Activated CD4-positive, alpha-beta T cell treated with anti-CD3 and anti-CD28 coated beads, Interleukin-2, amount 50 U/mL, for 16 hours (primary cell): Measurements from ENCODE around the gene PPIP5K2.

Experiments used
- DNase-seq: peaks from one replicate; pipeline ENCODE4 v3.0.0-alpha.2; 2020

PPIP5K2 gene

DNA sequence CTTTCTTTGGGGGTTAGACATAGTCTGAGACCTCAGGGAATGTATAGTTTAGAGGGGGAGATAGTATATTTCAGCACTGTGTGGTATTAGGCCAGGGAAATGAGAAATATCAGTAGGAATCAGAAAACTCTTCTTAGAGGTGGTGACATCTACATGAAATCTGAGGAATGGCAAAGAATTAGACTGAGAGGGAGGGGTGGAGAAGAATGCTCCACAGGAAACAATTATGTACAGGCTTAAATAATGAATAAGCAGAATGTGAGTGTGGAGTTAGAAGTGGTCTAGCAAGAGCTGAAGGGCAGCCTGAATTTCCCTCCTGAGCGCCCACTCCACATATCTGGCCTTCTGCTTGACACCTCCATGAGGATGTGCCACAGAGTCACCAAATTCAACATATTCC, 134.8 kb downstream of the PPIP5K2 start:
- no peak for DNase-seq

DNA sequence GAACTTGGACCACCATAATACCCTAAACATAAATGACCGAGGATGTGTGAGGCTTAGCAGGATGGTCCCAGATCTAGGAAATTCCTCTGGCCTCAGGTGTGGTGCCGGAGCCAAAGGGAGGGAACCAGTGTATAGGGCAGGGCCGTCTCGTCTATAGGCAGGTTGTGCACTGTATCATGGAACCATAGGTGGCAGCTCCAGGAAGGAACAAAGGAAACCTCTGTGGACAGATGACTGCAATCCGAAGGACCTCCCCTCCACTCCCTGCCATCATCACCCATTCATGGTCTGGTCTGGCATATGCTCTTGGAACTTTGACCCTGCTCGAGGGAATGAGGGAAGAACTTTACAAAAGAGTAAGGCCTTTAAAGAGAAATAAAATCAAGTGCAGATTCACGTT, 135.6 kb downstream of the PPIP5K2 start:
- no peak for DNase-seq

DNA sequence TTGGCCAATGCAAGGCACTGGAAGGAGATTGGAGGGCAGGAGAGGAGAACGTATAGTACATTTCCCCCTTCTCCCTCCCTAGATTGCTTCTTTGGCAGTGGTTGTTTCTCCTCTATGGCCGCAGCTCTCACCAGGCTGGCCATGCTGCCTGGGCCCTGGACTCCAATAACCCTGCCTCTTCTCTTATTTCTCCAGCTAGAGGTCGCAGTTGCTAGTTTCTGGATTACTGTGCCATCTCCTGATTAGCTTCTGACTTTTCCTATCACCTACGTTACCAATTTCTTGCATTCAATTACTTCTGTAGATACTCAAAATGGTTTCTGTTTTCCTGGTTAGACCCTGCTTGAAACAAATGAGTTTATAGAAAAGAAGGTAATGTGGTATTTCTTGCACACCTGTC, 136.1 kb downstream of the PPIP5K2 start:
- DNase-seq = no peak

DNA sequence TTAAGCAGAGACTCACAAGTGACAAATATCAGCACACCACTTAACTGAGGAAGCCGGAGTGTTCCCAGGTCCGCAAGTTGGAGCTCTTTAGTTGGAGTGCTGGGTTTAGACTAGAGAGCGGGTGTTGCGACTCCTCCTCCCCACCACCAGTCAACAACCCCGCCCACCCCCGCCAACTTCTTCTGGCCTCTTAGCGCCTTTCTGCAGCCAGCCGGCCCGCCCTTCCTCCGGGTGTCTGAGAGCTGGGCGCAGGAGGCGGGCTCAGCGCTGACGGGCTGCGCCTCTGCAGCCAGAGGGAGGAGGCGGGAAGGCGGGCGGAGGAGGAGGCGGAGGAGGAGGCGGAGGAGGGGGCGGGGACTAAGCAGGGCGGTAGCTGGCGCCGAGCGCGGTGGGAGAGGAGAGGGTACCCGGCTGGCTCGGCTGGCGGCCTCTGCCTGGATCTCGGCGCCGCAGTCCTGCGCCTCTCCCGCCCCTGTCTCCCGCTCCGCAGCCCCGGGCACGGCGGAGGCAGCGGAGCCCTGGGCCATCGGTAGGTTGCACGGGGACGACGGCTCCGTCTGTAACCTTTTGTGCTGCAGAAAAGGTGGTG, 138.4 kb downstream of the PPIP5K2 start, which contains the start of gene MACIR:
Gene MACIR, plus strand, starts transcription at position 396 of the 589 bp plus-strand sequence. CDS start 17,157 bp downstream, outside the sequence.
- peak; percentile 98 for DNase-seq

DNA sequence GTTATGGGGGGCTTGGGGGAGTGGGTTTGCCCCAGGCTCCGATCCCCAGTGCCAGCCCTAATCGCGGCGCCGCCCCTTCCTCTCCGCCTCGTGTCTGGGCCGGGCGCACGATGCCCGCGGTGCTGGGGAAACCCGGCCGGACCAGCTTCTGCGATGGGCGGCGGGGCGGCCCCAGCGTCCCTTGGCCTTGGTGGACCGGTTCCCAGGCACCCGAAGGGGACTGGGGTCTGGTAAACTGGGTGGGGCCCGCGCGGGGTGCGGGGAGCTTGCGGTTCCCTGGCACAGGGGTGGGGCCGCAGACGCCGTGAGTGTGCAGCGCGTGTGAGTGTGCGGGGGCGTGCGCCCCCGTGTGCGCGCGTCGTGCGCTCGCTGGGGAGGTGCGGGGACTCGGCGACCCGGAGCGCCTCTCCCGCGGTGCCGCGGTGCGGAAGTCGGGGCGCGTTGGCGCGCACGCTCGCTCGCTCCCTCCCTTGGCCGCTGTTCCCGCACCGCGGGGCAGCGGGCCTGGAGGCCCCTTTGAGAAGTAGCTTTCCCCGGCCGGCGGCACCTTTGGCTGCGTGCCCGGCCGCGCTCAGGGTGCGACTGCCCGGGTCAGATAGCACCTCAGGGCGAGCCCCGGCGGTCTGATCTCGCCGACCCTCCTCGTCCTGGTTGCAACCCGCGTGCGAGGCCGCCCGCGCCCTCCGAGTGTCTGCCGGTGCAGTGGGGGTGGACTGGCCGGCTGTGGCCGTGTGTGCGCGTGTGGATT, 139.0 kb downstream of the PPIP5K2 start:
- peak; percentile 64 for DNase-seq

DNA sequence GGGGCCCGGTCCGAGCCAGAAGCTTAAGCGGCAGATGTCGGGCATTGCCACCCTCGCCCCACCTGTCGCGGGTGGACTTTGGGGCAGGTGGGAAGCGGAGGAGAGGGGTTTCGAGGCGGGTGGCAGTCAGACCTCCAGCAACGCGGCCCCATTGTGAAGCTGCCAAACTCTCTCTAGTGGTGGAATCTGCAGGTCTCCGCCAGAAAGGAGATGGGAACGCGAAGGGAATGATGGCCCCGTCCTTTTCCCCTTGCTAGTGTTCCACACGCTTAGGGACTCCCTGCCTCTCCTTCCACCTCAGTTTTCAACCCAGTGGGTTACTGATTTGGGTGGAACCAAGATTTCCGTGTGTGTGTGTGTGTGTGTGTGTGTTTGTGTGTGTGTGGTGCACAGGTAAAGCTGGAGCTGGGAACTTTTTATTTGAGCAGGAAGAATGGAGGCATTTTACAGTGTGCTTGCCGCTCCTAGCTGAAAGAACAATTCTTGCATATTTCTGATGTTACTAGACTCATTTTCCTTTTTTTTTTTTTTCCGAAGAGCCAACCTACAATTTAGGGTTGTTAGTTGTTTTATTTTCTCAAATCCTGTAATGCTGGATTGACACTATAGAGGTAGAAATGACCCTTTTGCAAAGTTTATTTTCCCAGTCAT, 139.7 kb downstream of the PPIP5K2 start:
- peak; percentile 14 for DNase-seq

DNA sequence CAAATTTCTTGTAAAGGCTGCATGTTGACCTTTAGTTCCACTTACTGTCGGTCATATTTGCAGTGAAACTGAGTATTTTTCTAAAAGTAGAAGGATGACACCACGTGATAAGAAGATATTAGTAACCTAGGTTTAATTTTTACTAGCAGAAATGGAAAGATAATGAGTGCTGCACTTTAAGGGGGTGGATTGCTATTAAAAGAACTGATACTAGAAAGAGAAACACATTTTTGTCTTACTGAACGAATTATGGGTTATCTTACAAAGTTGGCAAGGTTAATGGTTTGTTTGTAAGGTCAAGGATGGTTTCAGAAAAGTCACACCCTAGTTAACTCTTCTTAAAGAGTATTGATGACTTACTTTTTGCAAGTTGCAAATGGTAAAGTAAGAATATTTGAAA, 140.8 kb downstream of the PPIP5K2 start:
- DNase-seq = peak; percentile 10
